ENCODE measurements around the gene CRYGC. TPM values are rescaled to one million over a fixed set of nuclear protein-coding genes. Genes with fewer than 3 reads are reported as not detected.

CRYGC gene
- total and polyA plus RNA-seq, 2 experiments from 2014 or later, result not detected

GRCh38 chr2:208083807-208084206, 45.8 kb downstream of the CRYGC start (continued):
- TF ChIP-seq ZNF331 (CRISPR knock-in tag; IDR thresholded peaks at IDR 0.05; ENCODE audit: low read depth) (no peak), POLR2AphosphoS5 (IDR thresholded peaks at IDR 0.05; ENCODE audit: low read depth) (no peak), NANOG (IDR thresholded peaks at IDR 0.05; ENCODE audit: borderline replicate concordance) (no peak), EZH2 (IDR thresholded peaks at IDR 0.05; ENCODE audit: low read depth, unreplicated experiment) (no peak), CTCF (conservative IDR thresholded peaks at IDR 0.05; ENCODE audit: low read depth in 2 of 2) (no peak), ZNF114 (CRISPR knock-in tag; IDR thresholded peaks at IDR 0.05) (no peak), ETS1 (IDR thresholded peaks at IDR 0.05) (no peak), JUNB (IDR thresholded peaks at IDR 0.05; ENCODE audit: unreplicated experiment) (no peak), REST (IDR thresholded peaks at IDR 0.05; ENCODE audit: unreplicated experiment) (no peak), EZH2phosphoT487 (IDR thresholded peaks at IDR 0.05; ENCODE audit: unreplicated experiment) (no peak)

Other genes starting within 250 kb of the CRYGC start
- gene PLEKHM3, start 104.3 kb downstream of the CRYGC start, total RNA-seq (2014; rRNA removed; shearing (Covaris generic)), result 5.6 and 8.8 TPM in 2 replicates
- gene PLEKHM3, start 104.3 kb downstream of the CRYGC start, polyA plus RNA-seq (2016; fragmentation: Nextera tagmentation; extraction: Ambion mirVana), result 3.5 and 3.9 TPM in 2 replicates
- gene CRYGD, start 5.3 kb downstream of the CRYGC start, total RNA-seq (2014; rRNA removed; shearing (Covaris generic)), result 3.0 and 3.4 TPM in 2 replicates
- 22.6 and 23.9 TPM in 2 replicates for gene CRYGD, start 5.3 kb downstream of the CRYGC start, polyA plus RNA-seq (2016; fragmentation: Nextera tagmentation; extraction: Ambion mirVana)
- gene CRYGB, start 16.3 kb upstream of the CRYGC start, total RNA-seq (2014; rRNA removed; shearing (Covaris generic)), result 1.9 TPM in 1 of 2 replicates, not detected in the other
- gene CRYGB, start 16.3 kb upstream of the CRYGC start, polyA plus RNA-seq (2016; fragmentation: Nextera tagmentation; extraction: Ambion mirVana), result 0.49 and 0.92 TPM in 2 replicates
- not detected in 2 replicates for gene CRYGA, start 33.8 kb upstream of the CRYGC start, total RNA-seq (2014; rRNA removed; shearing (Covaris generic))
- gene CRYGA, start 33.8 kb upstream of the CRYGC start, polyA plus RNA-seq (2016; fragmentation: Nextera tagmentation; extraction: Ambion mirVana), result not detected in 2 replicates
- gene C2orf80, start 60.2 kb upstream of the CRYGC start, total RNA-seq (2014; rRNA removed; shearing (Covaris generic)), result 3.1 TPM in 1 of 2 replicates, not detected in the other
- 0.64 and 0.92 TPM in 2 replicates for gene C2orf80, start 60.2 kb upstream of the CRYGC start, polyA plus RNA-seq (2016; fragmentation: Nextera tagmentation; extraction: Ambion mirVana)
- gene IDH1, start 125.2 kb upstream of the CRYGC start, total RNA-seq (2014; rRNA removed; shearing (Covaris generic)), result 536 and 559 TPM in 2 replicates
- 276 and 315 TPM in 2 replicates for gene IDH1, start 125.2 kb upstream of the CRYGC start, polyA plus RNA-seq (2016; fragmentation: Nextera tagmentation; extraction: Ambion mirVana)
- gene PIKFYVE, start 136.4 kb upstream of the CRYGC start, total RNA-seq (2014; rRNA removed; shearing (Covaris generic)), result 41.1 and 48.0 TPM in 2 replicates
- 14.7 and 15.1 TPM in 2 replicates for gene PIKFYVE, start 136.4 kb upstream of the CRYGC start, polyA plus RNA-seq (2016; fragmentation: Nextera tagmentation; extraction: Ambion mirVana)